HG03025 (cell line): ENCODE measurements around the gene NSUN6.

ENCODE experiments used
- ATAC-seq: cut with Tn5 transposase; IDR thresholded peaks from one replicate; pipeline ENCODE4 v1.9.1; 2021; ENCODE audit warnings: mild to moderate bottlenecking, moderate library complexity; ENCODE audit not compliant: unreplicated experiment, low FRiP score

The NSUN6 gene

DNA sequence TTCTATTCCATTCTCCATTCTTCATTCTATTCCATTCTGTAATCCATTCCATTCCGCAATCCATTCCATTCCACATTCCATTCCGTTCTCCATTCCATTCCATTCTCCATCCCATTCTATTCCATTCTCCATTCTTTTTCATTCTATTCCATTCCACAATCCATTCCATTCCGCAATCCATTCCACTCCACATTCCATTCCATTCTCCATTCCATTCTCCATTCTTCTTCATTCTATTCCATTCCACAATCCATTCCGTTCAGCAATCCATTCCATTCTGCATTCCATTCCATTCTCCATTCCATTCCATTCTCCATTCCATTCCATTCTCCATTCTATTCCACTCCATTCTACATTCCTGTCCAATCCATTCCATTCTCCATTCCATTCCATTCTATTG lies 85.2 kb downstream of the NSUN6 start:
- no peak for ATAC-seq

DNA sequence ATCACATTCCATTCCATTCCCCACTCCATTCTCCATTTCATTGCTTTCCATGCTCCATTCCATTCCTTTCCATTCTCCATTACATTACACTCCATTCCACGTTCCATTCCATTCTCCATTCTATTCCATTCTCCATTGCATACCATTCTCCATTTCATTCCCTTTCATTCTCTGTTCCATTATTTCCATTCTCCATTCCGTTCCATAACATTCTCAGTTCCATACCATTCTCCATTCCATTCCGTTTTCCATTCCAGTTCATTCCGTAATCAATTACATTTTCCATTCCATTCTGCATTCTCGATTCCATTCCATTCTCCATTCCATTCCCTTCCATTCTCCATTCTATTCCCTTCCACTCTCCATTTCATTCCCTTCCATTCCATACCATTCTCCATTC lies 86.4 kb downstream of the NSUN6 start:
- ATAC-seq: no peak

DNA sequence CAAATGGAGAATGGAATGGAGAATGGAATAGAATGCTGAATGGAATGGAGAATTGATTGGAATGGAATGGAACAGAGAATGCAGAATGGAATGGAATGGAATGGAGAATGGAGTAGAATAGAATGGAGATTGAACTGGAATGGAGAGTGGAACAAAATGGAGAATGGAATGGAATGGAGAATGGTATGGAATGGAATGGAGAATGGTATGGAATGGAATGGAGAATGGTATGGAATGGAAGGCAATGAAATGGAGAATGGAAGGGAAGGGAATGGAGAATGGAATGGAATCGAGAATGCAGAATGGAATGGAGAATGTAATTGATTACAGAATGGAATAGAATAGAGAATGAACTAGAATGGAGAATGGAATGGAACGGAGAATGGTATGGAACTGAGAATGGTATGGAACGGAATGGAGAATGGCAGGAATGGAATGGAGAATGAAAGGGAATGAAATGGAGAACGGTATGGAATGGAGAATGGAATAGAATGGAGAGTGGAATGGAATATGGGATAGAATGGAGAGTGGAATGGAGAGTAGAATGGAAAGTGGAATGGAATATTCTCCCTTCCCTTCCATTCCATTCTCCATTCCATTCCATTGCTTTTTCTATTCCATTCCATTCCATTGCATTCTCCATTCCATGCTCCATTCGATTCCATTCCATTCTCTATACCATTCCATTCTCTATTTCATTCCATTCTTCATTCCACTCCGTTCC lies 88.2 kb downstream of the NSUN6 start:
- no peak for ATAC-seq

DNA sequence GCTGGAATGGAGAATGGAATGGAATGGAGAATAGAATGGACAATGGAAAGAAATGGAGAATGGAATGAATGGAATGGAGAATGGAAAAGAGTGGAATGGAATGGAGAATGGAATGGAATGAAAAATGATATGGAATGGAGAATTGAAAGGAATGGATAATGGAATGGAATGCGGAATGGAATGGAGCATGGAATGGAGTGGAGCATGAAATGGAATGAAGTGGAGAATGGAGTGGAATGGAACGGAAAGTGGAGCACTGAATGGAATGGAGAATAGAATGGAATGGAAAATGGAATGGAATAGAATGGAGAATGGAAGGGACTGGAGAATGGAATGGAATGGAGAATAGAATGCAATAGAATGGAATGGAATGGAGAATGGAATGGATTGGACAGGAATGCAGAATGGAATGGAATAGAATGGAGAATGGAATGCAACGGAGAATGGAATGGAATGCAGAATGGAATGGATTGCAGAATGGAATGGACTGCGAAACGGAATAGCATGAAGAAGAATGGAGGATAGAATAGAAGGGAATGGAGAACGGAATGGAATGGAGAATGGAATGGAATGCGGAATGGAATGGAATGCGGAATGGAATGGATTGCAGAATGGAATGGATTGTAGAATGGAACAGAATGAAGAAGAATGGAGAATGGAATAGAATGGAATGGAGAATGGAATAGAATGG lies 89.4 kb downstream of the NSUN6 start:
- no peak for ATAC-seq

DNA sequence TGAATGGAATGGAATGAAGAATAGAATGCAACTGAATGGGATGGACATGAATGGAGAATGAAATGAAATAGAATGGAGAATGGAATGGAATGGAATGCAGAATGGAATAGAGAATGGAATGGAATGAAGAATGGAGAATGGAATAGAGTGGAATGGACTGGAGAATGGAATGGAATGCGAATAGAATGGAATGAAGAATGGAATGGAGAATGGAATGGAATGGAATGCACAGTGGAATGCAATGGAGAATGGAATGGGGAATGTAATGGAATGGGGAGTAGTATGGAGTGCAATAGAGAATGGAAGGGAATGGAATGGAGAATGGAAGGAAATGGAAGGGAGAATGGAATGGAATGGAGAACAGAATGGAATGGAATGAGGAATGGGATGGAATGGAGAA lies 93.4 kb downstream of the NSUN6 start:
- no peak for ATAC-seq

DNA sequence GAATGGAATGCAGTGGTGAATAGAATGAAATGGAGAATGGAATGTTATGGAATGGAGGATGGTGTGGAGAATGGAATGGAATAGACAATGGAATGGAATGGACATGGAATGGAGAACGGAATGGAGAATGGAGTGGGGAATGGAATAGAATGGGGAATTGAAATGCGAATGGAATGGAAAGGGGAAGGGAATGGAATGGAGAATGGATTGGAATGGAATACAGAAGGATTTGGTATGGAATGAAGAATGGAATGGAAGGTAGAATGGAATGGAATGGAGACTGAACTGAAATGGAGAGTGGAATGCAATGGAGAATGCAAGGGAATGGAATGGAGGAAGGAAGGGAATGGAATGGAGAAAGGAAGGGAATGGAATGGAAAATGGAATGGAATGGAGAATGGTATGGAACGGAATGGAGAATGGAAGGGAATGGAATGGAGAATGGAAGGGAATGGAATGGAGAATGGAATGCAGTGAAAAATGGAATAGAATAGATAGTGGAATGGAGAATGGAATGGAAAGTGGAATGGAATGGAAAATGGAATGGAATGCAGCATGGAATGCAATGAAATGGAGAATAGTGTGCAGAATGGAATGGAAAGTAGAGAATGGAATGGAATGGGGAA lies 94.8 kb downstream of the NSUN6 start:
- no peak for ATAC-seq

DNA sequence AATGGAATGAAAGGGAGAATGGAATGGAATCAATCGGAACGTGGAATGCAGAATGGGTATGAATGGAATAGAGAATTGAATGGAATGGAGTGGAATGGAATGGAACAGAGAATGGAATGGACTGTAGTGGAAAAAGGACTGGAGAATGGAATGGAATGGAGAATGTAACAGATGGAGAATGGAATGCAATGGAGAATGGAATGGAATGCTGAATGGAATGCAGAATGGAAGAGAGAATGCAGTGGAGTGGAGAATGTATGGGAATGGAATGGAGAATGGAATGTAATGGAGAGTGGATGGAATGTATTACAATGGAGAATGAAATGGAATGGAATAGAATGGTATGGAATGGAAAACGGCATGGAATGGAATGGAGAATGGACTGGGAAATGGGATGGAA lies 96.9 kb downstream of the NSUN6 start:
- no peak for ATAC-seq

DNA sequence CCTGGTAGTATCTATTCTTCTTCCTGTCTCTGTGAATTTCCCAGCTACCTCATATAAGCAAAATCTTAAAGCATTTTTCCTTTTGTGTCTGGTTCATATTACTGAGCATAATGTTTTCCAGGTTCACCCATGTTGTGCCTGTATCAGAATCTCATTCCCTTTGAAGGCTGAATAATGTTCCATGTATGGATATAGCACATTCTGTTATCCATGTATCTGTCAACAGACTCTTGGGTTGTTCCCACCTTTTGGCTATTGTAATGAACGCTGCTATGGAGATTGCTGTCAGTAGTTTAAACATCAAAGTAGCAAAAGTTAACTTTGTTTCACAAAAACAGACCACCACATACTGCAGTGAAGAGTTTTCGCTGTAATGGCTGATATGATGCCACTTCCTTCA lies 99.9 kb downstream of the NSUN6 start:
- ATAC-seq: no peak

DNA sequence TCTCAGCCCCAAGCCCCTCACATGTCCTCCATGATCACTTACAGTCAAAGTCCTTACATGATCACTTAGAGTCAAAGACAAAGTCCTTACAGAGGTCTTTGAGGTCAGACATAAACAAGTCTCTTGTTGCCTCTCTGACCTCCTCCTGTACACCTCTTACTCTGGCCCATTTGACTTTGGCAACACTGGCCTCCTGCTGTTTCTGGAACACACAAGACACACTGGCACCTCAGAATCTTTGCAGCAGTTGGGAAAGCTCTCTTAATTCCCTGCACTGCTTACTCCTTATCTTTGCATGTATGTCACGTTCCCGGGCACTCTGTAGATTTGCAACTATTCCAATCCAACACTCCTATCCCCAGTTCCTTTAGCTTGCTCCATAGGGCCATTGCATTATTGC lies 102.3 kb downstream of the NSUN6 start:
- ATAC-seq: no peak

DNA sequence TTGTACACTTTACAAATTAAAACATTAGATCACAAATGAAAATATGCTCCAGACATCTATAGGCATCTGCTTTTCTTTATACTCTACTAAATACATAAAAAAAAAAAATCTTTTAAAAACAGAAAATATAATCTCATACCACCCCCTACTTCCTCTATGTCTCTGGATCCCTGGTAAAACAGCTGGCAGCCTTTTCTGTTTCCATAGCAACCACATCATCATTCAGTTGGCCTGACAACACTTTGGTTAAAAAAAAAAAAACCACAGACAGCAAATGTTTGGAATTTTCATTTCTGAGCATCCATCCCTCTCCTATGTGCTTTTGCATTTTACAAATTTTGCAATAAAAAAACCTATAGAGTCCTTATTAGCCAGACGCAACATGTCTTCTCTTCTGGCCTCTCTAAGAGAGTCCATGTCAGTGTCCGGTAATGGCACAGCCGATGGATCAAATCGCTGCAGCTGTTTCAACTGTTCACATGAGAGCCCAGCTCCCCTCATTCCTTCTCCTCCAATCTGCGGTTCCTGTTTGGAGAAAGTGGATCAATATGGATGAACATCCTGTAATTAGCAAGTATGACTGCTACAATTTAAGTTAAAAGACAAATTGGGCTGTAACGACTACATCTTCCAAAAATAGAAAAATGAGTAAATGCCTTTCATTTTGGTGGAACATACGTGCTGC lies 105.6 kb downstream of the NSUN6 start:
- ATAC-seq: no peak

DNA sequence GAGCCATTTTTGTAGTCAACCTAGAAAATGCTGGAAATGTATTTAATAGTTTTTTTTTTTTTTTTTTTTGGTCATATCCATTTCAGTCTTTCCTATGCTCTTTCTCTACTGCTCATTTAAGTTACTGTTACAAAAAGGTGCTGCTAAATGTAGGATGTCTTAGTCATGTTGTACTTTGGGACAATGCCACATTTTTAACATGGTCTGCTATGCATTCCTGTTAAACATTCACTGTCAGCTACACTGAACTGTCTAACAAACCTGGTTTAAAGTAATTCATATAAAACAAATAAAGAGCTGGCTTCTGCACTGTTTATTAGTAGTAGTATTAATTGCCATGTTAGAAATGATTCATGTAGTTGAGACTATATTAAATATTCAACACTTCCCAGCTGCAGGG lies 108.6 kb downstream of the NSUN6 start:
- no peak for ATAC-seq

DNA sequence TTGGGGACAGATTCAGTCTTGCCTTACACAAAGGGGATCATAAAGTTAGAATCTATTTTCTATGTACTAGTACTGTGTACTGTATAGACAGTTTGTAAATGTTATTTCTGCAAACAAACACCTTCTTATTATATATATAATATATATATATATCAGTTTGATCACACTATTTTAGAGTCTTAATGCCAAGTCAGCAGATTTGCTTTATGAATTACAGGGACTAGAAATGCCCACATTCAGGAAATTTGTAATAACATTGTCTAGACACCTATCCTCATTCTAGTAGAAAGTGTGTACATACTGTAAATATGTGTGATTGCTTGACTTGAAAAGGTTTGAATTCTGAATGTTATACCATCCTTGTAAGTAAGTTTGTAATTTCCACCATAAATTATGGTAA lies 111.2 kb downstream of the NSUN6 start:
- ATAC-seq: no peak

DNA sequence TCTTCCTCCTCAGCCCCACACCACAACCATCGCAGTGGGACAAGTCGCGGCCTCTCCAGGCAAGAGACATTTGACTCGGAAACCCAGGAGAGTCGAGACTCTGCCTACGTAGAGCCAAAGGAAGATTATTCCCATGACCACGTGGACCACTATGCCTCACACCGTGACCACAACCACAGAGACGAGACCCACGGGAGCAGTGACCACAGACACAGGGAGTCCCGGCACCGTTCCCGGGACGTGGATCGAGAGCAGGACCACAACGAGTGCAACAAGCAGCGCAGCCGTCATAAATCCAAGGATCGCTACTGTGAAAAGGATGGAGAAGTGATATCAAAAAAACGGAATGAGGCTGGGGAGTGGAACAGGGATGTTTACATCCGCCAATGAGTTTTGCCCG lies 112.1 kb downstream of the NSUN6 start:
- no peak for ATAC-seq

DNA sequence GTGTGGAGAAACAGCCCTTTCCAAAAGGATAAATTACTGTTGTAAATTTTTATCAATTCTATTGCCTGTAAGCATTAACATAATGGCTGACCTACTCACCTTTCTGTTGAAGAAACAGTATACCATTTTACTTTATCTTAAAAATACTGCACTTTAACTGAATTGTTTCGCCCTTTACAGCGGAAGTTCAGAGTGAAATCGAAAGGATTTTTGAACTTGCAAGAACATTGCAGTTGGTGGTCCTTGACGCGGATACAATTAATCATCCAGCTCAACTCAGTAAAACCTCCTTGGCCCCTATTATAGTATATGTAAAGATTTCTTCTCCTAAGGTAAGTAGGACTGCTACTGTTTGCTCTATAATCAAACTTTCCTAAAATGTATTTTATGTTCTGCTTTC lies 117.5 kb downstream of the NSUN6 start:
- ATAC-seq: no peak

DNA sequence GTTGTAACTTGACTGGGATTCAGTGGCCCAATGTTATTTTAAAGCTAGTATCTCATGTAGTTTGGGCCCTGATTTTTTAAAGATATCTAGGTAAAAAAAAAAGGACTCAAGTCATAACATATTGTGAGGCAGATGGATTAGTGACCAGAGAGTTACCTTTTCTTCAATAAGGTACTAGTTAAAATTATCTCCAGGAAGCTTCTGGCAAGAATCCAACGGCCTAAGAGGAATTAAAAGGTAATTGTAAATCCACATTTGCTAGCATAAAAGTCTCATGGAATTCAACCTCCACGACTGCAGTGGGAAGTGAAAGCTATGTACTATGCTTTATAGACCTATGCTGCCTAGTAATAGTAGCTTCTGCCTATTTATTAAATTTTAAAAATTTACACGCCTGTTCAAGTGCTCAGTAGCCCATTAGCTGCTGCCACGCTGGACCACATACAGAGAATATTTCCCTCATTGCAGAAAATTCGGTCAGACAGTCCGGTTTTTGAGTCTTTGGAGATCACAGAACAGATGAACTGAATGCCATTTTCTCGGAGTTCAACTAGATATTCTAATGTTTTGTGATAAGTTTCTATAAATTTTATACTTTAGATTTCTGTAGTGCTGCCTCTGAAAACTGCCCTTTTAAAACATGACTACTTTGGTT lies 118.4 kb downstream of the NSUN6 start:
- ATAC-seq: no peak

DNA sequence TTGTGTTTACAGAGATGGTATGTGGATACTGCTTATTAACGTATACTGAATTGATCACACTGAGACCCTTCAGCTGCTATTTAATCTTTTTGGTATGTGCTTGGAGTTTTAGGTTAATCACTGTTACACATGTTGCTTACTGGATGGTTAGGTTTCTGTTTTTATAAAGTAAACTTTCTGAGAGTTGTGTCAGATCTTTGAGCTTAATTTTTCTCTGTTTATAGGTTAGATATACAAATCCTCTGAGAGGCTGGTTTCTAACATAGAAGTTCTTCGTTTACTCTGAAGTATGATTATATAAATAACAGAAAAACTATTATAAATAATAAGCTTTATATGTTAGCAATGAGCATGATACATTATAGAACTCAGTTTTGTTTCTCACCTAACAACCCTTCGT lies 123.1 kb downstream of the NSUN6 start:
- no peak for ATAC-seq

DNA sequence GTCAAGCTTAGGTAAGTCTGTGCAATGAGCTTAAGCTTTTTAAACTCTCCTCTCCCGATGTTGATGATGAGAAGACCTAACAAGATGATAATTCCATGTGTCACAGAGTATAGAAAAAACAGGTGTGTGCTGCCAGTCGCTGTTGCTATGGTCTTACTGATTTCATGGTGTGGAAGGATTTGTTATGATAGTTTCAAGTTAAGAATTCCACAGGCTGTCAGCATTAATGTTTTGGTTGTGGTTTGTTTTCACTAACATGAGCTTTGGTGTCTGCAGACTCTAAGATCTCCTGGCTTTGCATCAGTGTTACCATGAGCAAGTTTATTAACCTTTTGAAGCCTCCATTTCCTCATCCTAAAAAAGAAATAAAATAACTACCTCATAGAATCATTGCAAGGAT lies 123.7 kb downstream of the NSUN6 start:
- ATAC-seq: no peak

DNA sequence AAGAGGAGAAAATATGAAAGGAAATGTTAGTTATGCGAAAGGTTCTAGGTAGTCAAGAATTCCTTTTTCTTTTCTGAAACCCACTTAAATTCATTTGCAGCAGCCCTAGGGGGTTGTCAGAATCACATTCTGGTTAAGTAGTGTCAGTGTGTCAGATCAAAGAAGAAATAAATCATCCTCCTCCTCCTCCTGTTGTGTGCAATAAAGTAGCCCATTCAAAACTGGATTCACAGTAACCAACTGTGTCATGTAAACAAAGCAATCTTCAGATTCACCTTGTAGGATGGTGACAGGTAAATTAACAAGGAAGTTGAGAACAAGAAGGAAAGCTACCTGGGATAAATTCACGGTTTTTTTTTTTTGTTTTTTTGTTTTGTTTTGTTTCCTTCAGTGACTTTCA lies 127.5 kb downstream of the NSUN6 start:
- ATAC-seq: no peak

DNA sequence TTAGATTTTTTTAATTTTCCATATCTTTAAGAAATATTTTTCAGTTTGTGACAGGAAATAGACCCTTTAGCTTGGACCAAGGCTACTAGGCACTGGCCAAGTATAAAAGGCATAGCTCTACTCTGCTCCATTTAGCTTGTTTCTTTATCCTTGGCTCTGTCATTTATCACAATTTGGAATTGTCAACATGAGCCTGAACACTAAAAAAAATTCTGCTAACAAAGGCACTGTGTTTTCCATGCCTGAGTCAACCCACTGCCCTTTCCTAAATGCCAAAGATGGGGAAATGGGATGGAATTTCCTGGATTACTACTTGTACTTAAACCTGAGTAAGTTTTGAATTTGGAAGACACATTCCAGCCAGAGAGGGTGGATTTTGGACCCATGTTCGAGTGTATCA lies 128.4 kb downstream of the NSUN6 start:
- ATAC-seq: no peak

DNA sequence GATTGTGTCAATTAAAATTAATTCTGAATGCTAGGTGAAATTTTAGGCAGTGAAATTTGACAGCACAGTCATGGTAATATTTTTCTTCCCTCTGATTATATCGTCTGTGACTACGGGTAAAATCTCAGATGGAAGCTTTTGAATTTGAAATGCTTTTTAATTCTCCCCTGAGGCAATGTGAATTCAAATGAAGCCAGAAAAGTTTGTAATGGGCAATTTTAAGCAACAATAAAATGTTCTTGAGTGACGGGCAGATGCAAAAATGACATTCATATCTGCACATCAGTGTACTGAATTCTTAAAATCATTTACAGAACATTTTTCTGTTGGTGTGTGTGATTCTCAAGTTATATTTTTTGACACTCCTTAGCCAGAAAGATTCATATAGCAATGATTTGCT lies 134.5 kb downstream of the NSUN6 start:
- no peak for ATAC-seq

DNA sequence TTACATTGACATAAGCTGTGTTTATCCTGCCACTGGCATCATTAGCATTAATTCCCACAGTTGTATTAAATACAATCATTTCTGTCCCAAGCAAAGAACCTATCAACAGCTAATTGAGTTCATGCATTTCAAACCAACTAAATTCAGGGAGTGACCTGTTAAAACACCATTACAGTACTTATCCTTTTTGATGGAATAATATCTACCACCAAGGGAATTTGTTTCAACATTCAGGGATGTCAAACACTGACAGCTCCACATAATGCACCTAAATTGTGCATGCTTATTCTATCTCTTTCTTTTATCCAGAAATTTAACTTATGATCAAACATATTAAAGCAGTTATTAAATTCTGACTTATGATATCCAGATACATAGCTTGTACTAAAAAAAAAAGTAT lies 136.8 kb downstream of the NSUN6 start:
- ATAC-seq: no peak
